ENCODE measurements around the gene ZNF821. TPM values are rescaled to one million over a fixed set of nuclear protein-coding genes. Genes with fewer than 3 reads are reported as not detected.
"Not testable (repeated sequence)": the region's sequence is repeated elsewhere in the genome, so short reads cannot be mapped to it uniquely, and the experiment has no call there.

ZNF821 gene
- total RNA-seq, 2 donors from 2014 or later, result 5.7 to 6.3 TPM

DNA sequence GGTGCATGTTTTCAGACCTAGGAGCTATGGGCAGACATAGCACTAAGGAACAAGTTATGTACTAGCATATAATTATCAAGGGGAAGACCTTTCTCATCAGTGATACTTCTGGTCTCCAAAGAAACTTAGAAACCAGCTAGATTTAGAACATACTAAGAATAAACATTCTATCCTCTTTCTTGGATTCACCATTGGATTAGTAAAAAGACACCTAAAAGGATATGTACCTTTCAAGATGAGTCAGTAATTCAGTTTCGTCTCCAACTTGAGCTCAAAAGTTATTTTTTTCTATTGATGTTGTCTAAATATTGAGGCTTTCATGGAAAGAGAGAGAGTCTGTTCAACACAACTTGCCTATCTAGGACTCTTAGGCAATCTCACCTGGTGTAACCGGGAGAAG lies 13.2 kb downstream of the ZNF821 start:
- ATAC-seq (ENCODE audit: insufficient number of reproducible peaks, low FRiP score, low read depth), result no peak
- DNase-seq (ENCODE audit: low spot score), result no peak
- Histone ChIP-seq H3K9me3 (no peaks in the 10 kb centered on the region), H3K4me3 (no peak overlapping the region), H3K27ac (no peak overlapping the region), H3K4me1 (ENCODE audit: control insufficient read depth in 1 of 2, low read depth in 2 of 2) (no peaks in the 10 kb centered on the region), H3K27me3 (replicated peaks; ENCODE audit: insufficient read depth) (no peaks in the 10 kb centered on the region), H3K36me3 (peaks cover 17% of the 10 kb centered on the region)
- TF ChIP-seq, protein P1, sequence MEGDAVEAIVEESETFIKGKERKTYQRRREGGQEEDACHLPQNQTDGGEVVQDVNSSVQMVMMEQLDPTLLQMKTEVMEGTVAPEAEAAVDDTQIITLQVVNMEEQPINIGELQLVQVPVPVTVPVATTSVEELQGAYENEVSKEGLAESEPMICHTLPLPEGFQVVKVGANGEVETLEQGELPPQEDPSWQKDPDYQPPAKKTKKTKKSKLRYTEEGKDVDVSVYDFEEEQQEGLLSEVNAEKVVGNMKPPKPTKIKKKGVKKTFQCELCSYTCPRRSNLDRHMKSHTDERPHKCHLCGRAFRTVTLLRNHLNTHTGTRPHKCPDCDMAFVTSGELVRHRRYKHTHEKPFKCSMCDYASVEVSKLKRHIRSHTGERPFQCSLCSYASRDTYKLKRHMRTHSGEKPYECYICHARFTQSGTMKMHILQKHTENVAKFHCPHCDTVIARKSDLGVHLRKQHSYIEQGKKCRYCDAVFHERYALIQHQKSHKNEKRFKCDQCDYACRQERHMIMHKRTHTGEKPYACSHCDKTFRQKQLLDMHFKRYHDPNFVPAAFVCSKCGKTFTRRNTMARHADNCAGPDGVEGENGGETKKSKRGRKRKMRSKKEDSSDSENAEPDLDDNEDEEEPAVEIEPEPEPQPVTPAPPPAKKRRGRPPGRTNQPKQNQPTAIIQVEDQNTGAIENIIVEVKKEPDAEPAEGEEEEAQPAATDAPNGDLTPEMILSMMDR (IDR thresholded peaks at IDR 0.05), result no peak

DNA sequence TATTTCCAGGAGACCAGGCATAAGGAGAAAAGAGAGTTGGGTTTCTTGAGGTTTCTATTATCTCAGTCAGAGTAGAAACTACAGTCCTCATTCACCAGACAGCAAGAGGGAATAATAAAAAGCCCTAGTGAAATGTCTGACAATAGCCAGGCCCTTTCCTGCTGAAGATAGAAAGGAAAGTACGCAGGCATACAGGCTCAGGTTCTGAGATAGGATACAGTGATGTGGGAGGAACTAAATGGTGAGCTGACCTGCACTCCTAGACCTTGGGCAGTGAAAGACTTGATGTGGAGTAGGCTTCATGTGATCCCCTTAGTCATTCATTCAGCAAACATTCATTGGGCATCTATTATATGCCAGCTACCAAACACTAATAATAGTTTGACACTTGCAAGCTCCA lies 14.9 kb downstream of the ZNF821 start:
- no peak for ATAC-seq (ENCODE audit: insufficient number of reproducible peaks, low FRiP score, low read depth)
- H3K36me3 ChIP-seq, result peaks cover 19% of the 10 kb centered on the region
- no peak overlapping the region for H3K4me3 ChIP-seq
- TF ChIP-seq, protein P1 (IDR thresholded peaks at IDR 0.05), result no peak
- no peaks in the 10 kb centered on the region for H3K4me1 ChIP-seq (ENCODE audit: control insufficient read depth in 1 of 2, low read depth in 2 of 2)
- no peak for DNase-seq (ENCODE audit: low spot score)
- H3K27ac ChIP-seq, result no peak overlapping the region
- H3K9me3 ChIP-seq, result no peaks in the 10 kb centered on the region
- H3K27me3 ChIP-seq (replicated peaks; ENCODE audit: insufficient read depth), result no peaks in the 10 kb centered on the region

DNA sequence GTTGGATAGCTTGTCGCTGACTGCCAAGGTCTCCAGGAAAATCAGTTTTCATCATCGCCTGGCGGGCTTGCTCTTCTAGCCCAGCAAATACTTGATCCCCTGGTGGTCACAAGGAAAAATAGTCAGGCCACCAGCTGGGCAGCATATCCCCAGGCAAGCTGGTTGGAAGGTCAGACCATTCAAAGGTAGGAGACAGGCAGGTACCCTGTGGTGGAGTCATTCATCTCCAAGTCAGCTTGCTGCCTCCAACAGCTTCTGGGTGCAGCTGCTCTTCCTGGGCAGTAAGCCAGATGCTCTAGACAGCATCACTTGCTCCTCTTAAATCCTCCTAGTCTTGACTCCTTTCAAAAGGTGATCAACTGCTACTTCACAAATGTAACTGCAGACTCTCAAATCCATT lies 16.0 kb downstream of the ZNF821 start:
- Histone ChIP-seq H3K4me3 (no peak overlapping the region), H3K9me3 (no peaks in the 10 kb centered on the region), H3K27me3 (replicated peaks; ENCODE audit: insufficient read depth) (no peaks in the 10 kb centered on the region), H3K36me3 (peaks cover 27% of the 10 kb centered on the region), H3K27ac (no peak overlapping the region), H3K4me1 (ENCODE audit: control insufficient read depth in 1 of 2, low read depth in 2 of 2) (no peaks in the 10 kb centered on the region)
- no peak for DNase-seq (ENCODE audit: low spot score)
- no peak for ATAC-seq (ENCODE audit: insufficient number of reproducible peaks, low FRiP score, low read depth)
- TF ChIP-seq, protein P1 (IDR thresholded peaks at IDR 0.05), result no peak

DNA sequence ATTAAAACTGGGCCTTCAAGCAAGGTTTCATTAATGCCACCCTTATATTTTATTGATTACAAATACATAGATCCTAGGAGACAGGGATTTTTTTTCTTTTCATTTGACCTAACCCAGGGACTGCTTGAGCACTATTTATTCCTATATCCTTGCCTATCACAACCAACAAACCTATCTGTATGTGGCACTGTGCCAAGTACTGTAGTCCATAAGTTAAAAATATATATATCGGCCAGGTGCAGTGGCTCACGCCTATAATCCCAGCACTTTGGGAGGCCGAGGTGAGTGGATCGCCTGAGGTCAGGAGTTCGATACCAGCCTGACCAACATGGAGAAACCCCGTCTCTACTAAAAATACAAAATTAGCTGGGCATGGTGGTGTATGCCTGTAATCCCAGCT lies 16.8 kb downstream of the ZNF821 start:
- not testable (repeated sequence) for H3K27ac ChIP-seq; ATAC-seq (ENCODE audit: insufficient number of reproducible peaks, low FRiP score, low read depth); H3K9me3 ChIP-seq; H3K4me3 ChIP-seq; H3K27me3 ChIP-seq (replicated peaks; ENCODE audit: insufficient read depth); DNase-seq (ENCODE audit: low spot score); H3K4me1 ChIP-seq (ENCODE audit: control insufficient read depth in 1 of 2, low read depth in 2 of 2)
- H3K36me3 ChIP-seq, result peaks cover 34% of the 10 kb centered on the region

DNA sequence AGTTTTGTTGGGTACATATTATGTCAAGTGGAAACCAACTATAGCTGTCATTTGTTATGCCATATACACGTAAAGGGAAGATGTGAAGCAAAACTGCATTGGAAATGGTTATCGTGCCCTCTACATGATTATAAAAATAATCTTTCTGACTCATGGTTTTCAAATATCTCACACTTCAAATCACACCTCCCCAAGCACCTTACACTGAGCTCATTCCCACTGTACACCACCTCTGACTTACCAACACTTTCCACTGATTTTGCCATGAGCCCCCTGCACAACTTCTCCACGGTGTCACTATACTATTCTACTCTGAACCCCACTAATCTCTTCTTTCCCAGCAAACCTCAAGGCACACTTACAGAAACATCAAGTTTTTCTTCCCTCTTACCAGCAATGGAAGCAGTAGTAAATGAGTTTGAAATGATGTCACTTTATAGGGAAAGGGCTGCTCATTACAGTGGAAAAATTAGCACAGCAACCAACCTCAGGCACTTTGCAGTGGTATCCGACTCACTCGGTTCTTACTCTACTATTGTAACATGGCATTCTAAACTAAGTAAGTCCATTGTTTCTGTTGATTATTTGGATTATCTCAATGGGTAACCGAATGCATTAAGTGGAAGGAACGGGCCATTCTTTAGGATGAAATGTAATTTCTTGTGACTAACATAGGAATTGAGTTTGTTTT lies 18.7 kb downstream of the ZNF821 start:
- TF ChIP-seq, protein P1 (IDR thresholded peaks at IDR 0.05), result no peak
- H3K36me3 ChIP-seq, result peaks cover 42% of the 10 kb centered on the region
- DNase-seq (ENCODE audit: low spot score), result no peak

DNA sequence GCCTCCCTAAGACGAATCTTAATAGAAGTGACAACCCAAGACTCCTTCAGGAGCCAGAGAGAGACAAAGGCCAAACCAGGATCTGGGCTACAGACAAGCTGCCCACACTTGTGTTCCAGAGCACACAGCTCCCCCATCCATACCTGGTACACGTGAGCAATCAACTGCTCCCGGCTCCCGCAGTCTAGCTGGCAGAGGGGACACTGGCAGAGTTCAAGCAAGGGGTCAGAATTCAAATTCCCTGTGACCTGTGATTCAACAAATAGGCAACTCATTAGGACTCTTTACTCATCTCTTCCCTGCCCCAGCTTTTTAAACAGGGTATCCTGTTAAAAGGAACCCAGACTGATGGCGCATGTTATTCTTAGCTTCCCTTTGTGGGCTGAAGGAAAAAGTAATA lies 20.0 kb downstream of the ZNF821 start:
- peaks cover 2 to 4% of the 10 kb centered on the region in 2 donors for H3K4me1 ChIP-seq (ENCODE audit: control insufficient read depth in 1 of 2, low read depth in 2 of 2)
- no peaks in the 10 kb centered on the region for H3K27me3 ChIP-seq (replicated peaks; ENCODE audit: insufficient read depth)
- TF ChIP-seq, protein P1 (IDR thresholded peaks at IDR 0.05), result no peak
- H3K9me3 ChIP-seq, result no peaks in the 10 kb centered on the region
- no peak overlapping the region for H3K4me3 ChIP-seq
- H3K27ac ChIP-seq, result no peak overlapping the region
- ATAC-seq (ENCODE audit: insufficient number of reproducible peaks, low FRiP score, low read depth), result no peak
- DNase-seq (ENCODE audit: low spot score), result no peak
- H3K36me3 ChIP-seq, result peaks cover 45% of the 10 kb centered on the region

More for the DNA sequence above, 18.7 kb downstream of the ZNF821 start:
- no peak overlapping the region for H3K27ac ChIP-seq
- no peak for ATAC-seq (ENCODE audit: insufficient number of reproducible peaks, low FRiP score, low read depth)
- H3K4me3 ChIP-seq, result no peak overlapping the region
- no peaks in the 10 kb centered on the region for H3K9me3 ChIP-seq
- H3K4me1 ChIP-seq (ENCODE audit: control insufficient read depth in 1 of 2, low read depth in 2 of 2), result no peaks in the 10 kb centered on the region
- H3K27me3 ChIP-seq (replicated peaks; ENCODE audit: insufficient read depth), result no peaks in the 10 kb centered on the region
